GM12878 (cell line): ENCODE measurements around the gene NBEA. TPM values are rescaled to one million over a fixed set of nuclear protein-coding genes. Genes with fewer than 3 reads are reported as not detected.

Experiments used
- ATAC-seq: fragments of 200-7000 bp; cut with Tn5 transposase; 3 replicates; pipeline ENCODE4 v1.9.1; 2020; ENCODE audit warnings: mild to moderate bottlenecking, moderate library complexity
- BruUV-seq: library from RNA; stranded (reverse); fragments of 400-500 nt; replicated peaks from 2 replicates; lab custom pipeline; 2021; lab: Mats Ljungman, UMichigan
- CTCF ChIA-PET: fragments of 300-600 bp; sonication (Branson Sonifier 250); formaldehyde crosslinking; extraction: SDS; loops from one replicate; lab custom pipeline; 2021; ENCODE audit warnings: inconsistent platforms; lab: Yijun Ruan, JAX
- POLR2A ChIA-PET: fragments of 350-600 bp; formaldehyde crosslinking; extraction: SDS; loops from one replicate; lab custom pipeline; 2021; ENCODE audit warnings: inconsistent platforms; lab: Charles Lee
- RAD21 ChIA-PET: fragments of 300-600 bp; sonication (Branson Sonifier 250); formaldehyde crosslinking; loops from one replicate; lab custom pipeline; 2023; ENCODE audit warnings: antibody characterized with exemption; ENCODE audit not compliant: unreplicated experiment; lab: Charles Lee
- SMC1A ChIA-PET: fragments of 300-600 bp; sonication (Branson Sonifier 250); formaldehyde crosslinking; loops from one replicate; lab custom pipeline; 2023; ENCODE audit not compliant: unreplicated experiment, uncharacterized antibody; lab: Charles Lee
- DNase-seq: peaks from one replicate; pipeline ENCODE4 v3.0.0-alpha.2; 2011; ENCODE audit warnings: low read depth, low spot score
- FAIRE-seq: peaks from 3 replicates; lab custom pipeline; 2011; peaks lifted over from hg19 to GRCh38; lab: Jason Lieb, UNC
- H2AFZ ChIP-seq: 2 replicates; pipeline ENCODE4 v1.6.0; 2011; ENCODE audit warnings: low read depth, low read length, control low read depth; ENCODE audit not compliant: control insufficient read depth
- H3K27ac ChIP-seq: 2 replicates; pipeline ENCODE4 v1.5.1; 2011; ENCODE audit warnings: control low read depth; ENCODE audit not compliant: control insufficient read depth, insufficient read depth
- H3K27me3 ChIP-seq, 2 experiments: replicated peaks in 1 of 2; 2 replicates each; pipeline versions ENCODE4 v1.6.0 to v1.6.1; 2011; ENCODE audit warnings: low read length in 1 of 2; ENCODE audit not compliant: control insufficient read depth in 2 of 2, insufficient read depth in 2 of 2
- H3K36me3 ChIP-seq, 2 experiments: 2 replicates each; pipeline ENCODE4 v1.5.1; 2011; ENCODE audit warnings: low read length in 1 of 2; ENCODE audit not compliant: control insufficient read depth in 2 of 2, insufficient read depth in 2 of 2
- H3K4me1 ChIP-seq: 2 replicates; pipeline ENCODE4 v1.6.1; 2011; ENCODE audit warnings: mild to moderate bottlenecking, low read length, moderate library complexity, mixed read lengths; ENCODE audit not compliant: control insufficient read depth, insufficient read depth
- H3K4me2 ChIP-seq: 2 replicates; pipeline ENCODE4 v1.6.0; 2011; ENCODE audit warnings: control low read depth; ENCODE audit not compliant: control insufficient read depth, insufficient read depth
- H3K4me3 ChIP-seq: fragments of 200-600 bp; sonication (generic); 2 replicates; pipeline ENCODE4 v1.5.1; 2016
- H3K79me2 ChIP-seq: 2 replicates; pipeline ENCODE4 v1.6.0; 2011; ENCODE audit warnings: low read length; ENCODE audit not compliant: control insufficient read depth, insufficient read depth
- H3K9ac ChIP-seq: 2 replicates; pipeline ENCODE4 v1.8.0; 2011; ENCODE audit warnings: low read length, control low read depth, mixed read lengths; ENCODE audit not compliant: control insufficient read depth, insufficient read depth
- H3K9me3 ChIP-seq: replicated peaks from 3 replicates; pipeline ENCODE4 v1.5.1; 2011; ENCODE audit warnings: mild to moderate bottlenecking, low read length; ENCODE audit not compliant: control insufficient read depth, insufficient read depth
- H4K20me1 ChIP-seq: 2 replicates; pipeline ENCODE4 v1.6.0; 2011; ENCODE audit not compliant: control insufficient read depth, insufficient read depth
- BACH1 ChIP-seq: fragments of 450-650 bp; IDR thresholded peaks from 2 replicates; pipeline ENCODE4 v1.6.1; 2017; ENCODE audit warnings: mild to moderate bottlenecking, borderline replicate concordance
- BCL11A ChIP-seq: IDR thresholded peaks from 2 replicates; pipeline ENCODE4 v1.6.1; 2011; ENCODE audit warnings: low read depth, low read length
- CREM ChIP-seq: IDR thresholded peaks from 2 replicates; pipeline ENCODE4 v1.6.1; 2014; ENCODE audit warnings: antibody characterized with exemption, low read depth
- E2F4 ChIP-seq: IDR thresholded peaks from 2 replicates; pipeline ENCODE4 v1.6.1; 2012; ENCODE audit warnings: low read depth, low read length, improper control_type of control experiment
- MAX ChIP-seq: IDR thresholded peaks from 2 replicates; pipeline ENCODE4 v1.6.1; 2012; ENCODE audit warnings: low read depth, low read length, improper control_type of control experiment
- MEF2B ChIP-seq: fragments of 450-650 bp; IDR thresholded peaks from 2 replicates; pipeline ENCODE4 v1.6.1; 2018; ENCODE audit warnings: mild to moderate bottlenecking, moderate library complexity; ENCODE audit not compliant: partially characterized antibody, poor library complexity, severe bottlenecking
- NR2F1 ChIP-seq: fragments of 450-650 bp; conservative IDR thresholded peaks from 2 replicates; pipeline ENCODE4 v1.6.1; 2017; ENCODE audit warnings: mild to moderate bottlenecking
- POLR2AphosphoS2 ChIP-seq: IDR thresholded peaks from 2 replicates; pipeline ENCODE4 v1.6.1; 2011; ENCODE audit warnings: low read depth, mild to moderate bottlenecking, low read length, improper control_type of control experiment, moderate library complexity
- SUZ12 ChIP-seq: fragments of 200-600 bp; sonication (generic); IDR thresholded peaks from one replicate; pipeline ENCODE4 v1.6.1; 2018; ENCODE audit warnings: antibody characterized with exemption, mild to moderate bottlenecking; ENCODE audit not compliant: unreplicated experiment
- TAF1 ChIP-seq: IDR thresholded peaks from 2 replicates; pipeline ENCODE4 v1.6.1; 2011; ENCODE audit warnings: mild to moderate bottlenecking, low read depth, low read length, borderline replicate concordance
- ZNF622 ChIP-seq: fragments of 450-650 bp; IDR thresholded peaks from 2 replicates; pipeline ENCODE4 v1.6.1; 2017; ENCODE audit warnings: mild to moderate bottlenecking, inconsistent platforms
- ZZZ3 ChIP-seq: IDR thresholded peaks from 2 replicates; pipeline ENCODE4 v1.6.1; 2011; ENCODE audit warnings: low read depth; ENCODE audit not compliant: control insufficient read depth, insufficient read length
- WGBS: methylation state at CpG from one replicate; pipeline ENCODE4 v1.1.6; 2016; ENCODE audit warnings: low lambda C conversion rate; ENCODE audit not compliant: insufficient replicate concordance, insufficient coverage; ENCODE audit errors: missing lambda C conversion rate; 5-methylcytosine and 5-hydroxymethylcytosine counted together
- in situ Hi-C: fragments of 300-500 bp; cut with MboI; formaldehyde crosslinking; loops from 9 replicates; pipeline ENCODE4 v1.14.3; 2018; ENCODE audit warnings: mixed read lengths
- intact Hi-C: fragments of 100-400 bp; cut with micrococcal nuclease; formaldehyde crosslinking; loops from one replicate; pipeline ENCODE4 v1.14.2; 2022; ENCODE audit not compliant: unreplicated experiment
- polyA plus RNA-seq, 11 experiments: library from polyadenylated mRNA; depleted of rRNA in 4 of 11; unstranded in 6 of 11; stranded (reverse) in 5 of 11; fragments of >200 nt; fragmentation: Nextera tagmentation in 4 of 11; fragmentation: Illumina TruSeq in 1 of 11; extraction: Ambion mirVana in 4 of 11; extraction: Trizol in 1 of 11; gene quantifications; 1 replicate in 1 of 11; 2 replicates in 10 of 11; pipeline versions ENCODE4 v1.2.1 to v1.2.3, GENCODE V29; 2011 to 2016; ENCODE audit warnings: inconsistent platforms in 2 of 11, missing spikeins in 2 of 11, low read depth in 1 of 11
- total RNA-seq, 4 experiments: library from RNA; depleted of rRNA in 3 of 4; stranded (reverse); fragments of >200 nt in 3 of 4; fragmentation: Illumina TruSeq in 1 of 4; extraction: Trizol in 1 of 4; gene quantifications; 2 replicates each; pipeline versions ENCODE4 v1.2.1 to v1.2.3, GENCODE V29; 2013 to 2021

NBEA gene
- total and polyA plus RNA-seq, 10 of the 15 experiments (the other 5 are each of a cell fraction or from before 2014, with no cell fraction given), result 0.23 to 3.6 (median 0.55) TPM

GRCh38 chr13:35449821-35450220, 507.8 kb downstream of the NBEA start:
- Histone ChIP-seq H3K4me3 (no peak overlapping the region), H3K4me1 (no peaks in the 10 kb centered on the region), H3K9me3 (no peaks in the 10 kb centered on the region), H3K9ac (no peak overlapping the region), H3K27ac (no peak overlapping the region), H3K36me3 (no peaks in the 10 kb centered on the region), H2AFZ (no peak overlapping the region), H3K79me2 (no peaks in the 10 kb centered on the region), H3K4me2 (no peak overlapping the region), H4K20me1 (no peaks in the 10 kb centered on the region), H3K27me3 (no peaks in the 10 kb centered on the region)
- ChIA-PET SMC1A (no interaction called here), CTCF (no interaction called here), RAD21 (no interaction called here), POLR2A (no interaction called here)
- DNase-seq (no peak), FAIRE-seq (no peak), ATAC-seq (no peak)
- 47% methylated on average over 2 of the region's 2 CpGs for WGBS
- no TSS peak for BruUV-seq
- intact Hi-C loops (no loop called here), in situ Hi-C loops (no loop called here)
- TF ChIP-seq BACH1 (no peak), ZNF622 (no peak), BCL11A (no peak), ZZZ3 (no peak), MAX (no peak), CREM (no peak), TAF1 (no peak), E2F4 (no peak), MEF2B (no peak), NR2F1 (no peak), POLR2AphosphoS2 (no peak), SUZ12 (no peak)
